CD14-positive monocyte (primary cell): ENCODE measurements around the gene PCED1B. TPM values are rescaled to one million over a fixed set of nuclear protein-coding genes. Genes with fewer than 3 reads are reported as not detected.

Source experiments
- DNase-seq, 3 donors: peaks; one replicate each; pipeline ENCODE4 v3.0.0-alpha.2; 2011 to 2022
- H2AFZ ChIP-seq: 2 replicates; pipeline ENCODE4 v1.6.0; 2012; ENCODE audit warnings: mild to moderate bottlenecking, low read depth, low read length, inconsistent platforms; ENCODE audit not compliant: insufficient read depth, poor library complexity, severe bottlenecking
- H3K27ac ChIP-seq, 2 donors: 1 replicate in 1 of 2; 2 replicates in 1 of 2; pipeline ENCODE4 v1.5.1; 2012 to 2013; ENCODE audit warnings: low read length in 2 of 2, control low read depth in 1 of 2, inconsistent platforms in 1 of 2, low read depth in 1 of 2, mild to moderate bottlenecking in 1 of 2
- H3K27me3 ChIP-seq, 2 donors: one replicate each; pipeline versions ENCODE4 v1.6.0 to v1.6.1; 2011 to 2013; ENCODE audit warnings: low read length in 2 of 2; ENCODE audit not compliant: control insufficient read depth in 2 of 2, insufficient read depth in 2 of 2
- H3K36me3 ChIP-seq, 2 donors: replicated peaks in 1 of 2; 1 replicate in 1 of 2; 2 replicates in 1 of 2; pipeline versions ENCODE4 v1.5.1 to v1.6.1; 2012 to 2013; ENCODE audit warnings: low read length in 2 of 2, control low read depth in 1 of 2, inconsistent platforms in 1 of 2, mild to moderate bottlenecking in 1 of 2; ENCODE audit not compliant: insufficient read depth in 2 of 2, control insufficient read depth in 1 of 2
- H3K4me1 ChIP-seq, 2 donors: 1 replicate in 1 of 2; 2 replicates in 1 of 2; pipeline versions ENCODE4 v1.5.1 to v1.6.1; 2012 to 2013; ENCODE audit warnings: low read length in 2 of 2, control low read depth in 1 of 2, inconsistent platforms in 1 of 2, mild to moderate bottlenecking in 1 of 2, moderate library complexity in 1 of 2; ENCODE audit not compliant: insufficient read depth in 2 of 2, control insufficient read depth in 1 of 2
- H3K4me2 ChIP-seq: replicated peaks from 2 replicates; pipeline ENCODE3; 2012; ENCODE audit warnings: low read length, moderate library complexity, mild to moderate bottlenecking; ENCODE audit not compliant: poor library complexity, severe bottlenecking; ENCODE audit errors: extremely low read depth
- H3K4me3 ChIP-seq, 3 experiments: fragments of 200-600 bp in 1 of 3; sonication (generic) in 1 of 3; replicated peaks in 1 of 3; 1 replicate in 2 of 3; 2 replicates in 1 of 3; pipeline ENCODE4 v1.5.1; 2011 to 2013; ENCODE audit warnings: low read length in 3 of 3, mild to moderate bottlenecking in 3 of 3, control low read depth in 2 of 3, low read depth in 2 of 3, inconsistent platforms in 1 of 3, moderate library complexity in 1 of 3
- H3K79me2 ChIP-seq: 2 replicates; pipeline ENCODE4 v1.6.0; 2012; ENCODE audit warnings: mild to moderate bottlenecking, control low read depth, inconsistent platforms, low read length, moderate library complexity; ENCODE audit not compliant: insufficient read depth
- H3K9ac ChIP-seq: 2 replicates; pipeline ENCODE4 v1.6.0; 2017; ENCODE audit warnings: low read length, mild to moderate bottlenecking; ENCODE audit not compliant: insufficient read depth, poor library complexity, severe bottlenecking
- H3K9me3 ChIP-seq, 2 donors: replicated peaks in 1 of 2; 1 replicate in 1 of 2; 2 replicates in 1 of 2; pipeline versions ENCODE4 v1.5.1 to v1.6.1; 2012 to 2013; ENCODE audit warnings: low read length in 2 of 2, control low read depth in 1 of 2; ENCODE audit not compliant: control insufficient read depth in 1 of 2, insufficient read depth in 1 of 2
- H4K20me1 ChIP-seq: 2 replicates; pipeline ENCODE4 v1.6.0; 2012; ENCODE audit warnings: mild to moderate bottlenecking, low read length, control low read depth, moderate library complexity; ENCODE audit not compliant: insufficient read depth
- H3K27ac Mint-ChIP-seq, 7 donors: one replicate each; pipeline ENCODE4 v1.8.0; 2020; ENCODE audit warnings: mild to moderate bottlenecking in 7 of 7, mixed read lengths in 7 of 7, moderate library complexity in 6 of 7, inconsistent platforms in 2 of 7
- H3K27me3 Mint-ChIP-seq, 3 donors: one replicate each; pipeline ENCODE4 v1.8.0; 2021 to 2022; ENCODE audit warnings: low read depth in 3 of 3, mild to moderate bottlenecking in 3 of 3, mixed read lengths in 3 of 3, moderate library complexity in 3 of 3, inconsistent platforms in 1 of 3
- H3K36me3 Mint-ChIP-seq, 2 donors: one replicate each; pipeline ENCODE4 v1.8.0; 2020; ENCODE audit warnings: mixed read lengths in 2 of 2, inconsistent platforms in 1 of 2, mild to moderate bottlenecking in 1 of 2
- H3K4me1 Mint-ChIP-seq: one replicate; pipeline ENCODE4 v1.8.0; 2020; ENCODE audit warnings: mild to moderate bottlenecking, mixed read lengths
- H3K4me3 Mint-ChIP-seq, 2 donors: one replicate each; pipeline ENCODE4 v1.8.0; 2020; ENCODE audit warnings: mild to moderate bottlenecking in 2 of 2, mixed read lengths in 2 of 2, moderate library complexity in 1 of 2
- H3K9me3 Mint-ChIP-seq, 7 donors: one replicate each; pipeline ENCODE4 v1.8.0; 2020 to 2022; ENCODE audit warnings: mixed read lengths in 7 of 7, mild to moderate bottlenecking in 6 of 7, moderate library complexity in 6 of 7, inconsistent platforms in 2 of 7
- CTCF ChIP-seq: fragments of 200-600 bp; IDR thresholded peaks from one replicate; pipeline ENCODE4 v1.8.0; 2022; ENCODE audit warnings: antibody characterized with exemption, mild to moderate bottlenecking
- whole genome bisulfite sequencing: methylation state at CpG from one replicate; pipeline ENCODE4 v1.1.5; 2013; ENCODE audit warnings: missing lambda C conversion rate; ENCODE audit not compliant: insufficient coverage; 5-methylcytosine and 5-hydroxymethylcytosine counted together
- intact Hi-C, 2 donors: fragments of 100-400 bp; cut with micrococcal nuclease; formaldehyde crosslinking; loops; one replicate each; pipeline versions ENCODE4 v1.15.0 to v1.15.1; 2023
- polyA plus RNA-seq, 3 donors: library from polyadenylated mRNA; depleted of rRNA in 1 of 3; unstranded in 2 of 3; stranded (reverse) in 1 of 3; fragments of 300-500 nt in 2 of 3; fragments of >200 nt in 1 of 3; fragmentation: Illumina TruSeq in 2 of 3; gene quantifications; 1 replicate in 2 of 3; 2 replicates in 1 of 3; pipeline ENCODE4 v1.2.3, GENCODE V29; 2012 to 2021

Gene PCED1B
- polyA plus RNA-seq, 3 donors, result 0.10 to 0.65 TPM; not detected in 1

DNA sequence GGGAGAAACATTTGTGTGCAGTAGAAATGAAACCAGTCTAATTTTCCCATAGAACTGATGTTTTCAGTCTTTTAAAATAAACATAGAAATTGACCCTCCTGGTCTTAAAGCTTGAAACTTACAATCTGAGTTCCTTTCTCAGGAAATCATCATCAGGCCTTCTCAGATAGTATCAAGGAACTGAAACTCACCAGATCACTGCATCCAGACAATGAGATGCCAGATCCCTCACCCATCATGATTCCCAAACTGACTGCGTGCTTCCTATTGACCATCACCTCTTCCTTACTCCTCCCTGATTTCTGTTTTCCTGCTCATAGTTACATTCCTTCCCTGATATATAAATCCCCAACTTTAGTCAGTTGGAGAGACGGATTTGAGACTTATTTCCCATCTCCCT lies 195.3 kb downstream of the PCED1B start:
- Histone ChIP-seq H4K20me1 (no peaks in the 10 kb centered on the region), H3K27me3 (no peaks in the 10 kb centered on the region), H3K27ac (no peak overlapping the region), H3K4me2 (no peak overlapping the region), H3K9me3 (no peaks in the 10 kb centered on the region), H3K4me1 (peaks cover 31 to 35% of the 10 kb centered on the region in 2 donors), H3K4me3 (no peak overlapping the region), H3K36me3 (no peaks in the 10 kb centered on the region), H3K9ac (no peak overlapping the region), H2AFZ (no peak overlapping the region), H3K79me2 (no peaks in the 10 kb centered on the region)
- 73% methylated on average over 1 of the region's 2 CpGs for WGBS
- Mint-ChIP-seq H3K27me3 (peaks cover 0 to 2% (median 2%) of the 10 kb centered on the region in 3 donors), H3K4me1 (peaks cover 36% of the 10 kb centered on the region), H3K36me3 (no peaks in the 10 kb centered on the region), H3K9me3 (peaks cover 0 to 5% (median 0%) of the 10 kb centered on the region in 7 donors), H3K27ac (peak overlapping the region in 2 of 7 donors; percentile 11 to 51), H3K4me3 (no peak overlapping the region)
- intact Hi-C loops, result loop anchor here in 1 of 2 donors (5.0 kb wide), 1 partner anchor 67 kb away; no protein-coding TSS in a partner anchor
- TF ChIP-seq CTCF, result no peak
- DNase-seq, result peak in 2 of 3 donors; percentile 6 to 16

- no peaks in the 10 kb centered on the region for H3K36me3 ChIP-seq
- Mint-ChIP-seq H3K4me1 (peaks cover 39% of the 10 kb centered on the region), H3K36me3 (no peaks in the 10 kb centered on the region), H3K27ac (peak overlapping the region in 4 of 7 donors; percentile 14 to 86 (median 72)), H3K4me3 (no peak overlapping the region), H3K27me3 (peaks cover 0 to 2% (median 0%) of the 10 kb centered on the region in 3 donors), H3K9me3 (peaks cover 0 to 5% (median 0%) of the 10 kb centered on the region in 7 donors)
- no peak for TF ChIP-seq CTCF
- peak overlapping the region in 1 of 2 donors; percentile 62 for H3K27ac ChIP-seq
- no peaks in the 10 kb centered on the region for H3K27me3 ChIP-seq
- intact Hi-C loops, result loop anchor here in 1 of 2 donors (5.0 kb wide), 1 partner anchor 69 kb away; no protein-coding TSS in a partner anchor
- no peak for DNase-seq
- no peaks in the 10 kb centered on the region for H3K79me2 ChIP-seq
- no CpG with 5 or more reads among the region's 5 CpGs for WGBS
- H4K20me1 ChIP-seq, result no peaks in the 10 kb centered on the region
- H3K4me2 ChIP-seq, result peak overlapping the region; percentile 48
- no peaks in the 10 kb centered on the region for H3K9me3 ChIP-seq
- no peak overlapping the region for H2AFZ ChIP-seq
- H3K9ac ChIP-seq, result no peak overlapping the region
- peak overlapping the region in 1 of 3 experiments; percentile 35 for H3K4me3 ChIP-seq
- peaks cover 31 to 35% of the 10 kb centered on the region in 2 donors for H3K4me1 ChIP-seq
Measured at GRCh38 chr12:47276253-47276620, 196.8 kb downstream of the PCED1B start.
